Keratinocyte (primary cell): ENCODE data around the gene KRTAP10-7. TPM values are rescaled to one million over a fixed set of nuclear protein-coding genes. Genes with fewer than 3 reads are reported as not detected.
A peak's percentile ranks its signal among the peaks of the same experiment; 100 is the strongest.
"Not testable (repeated sequence)": the region's sequence is repeated elsewhere in the genome, so short reads cannot be mapped to it uniquely, and the experiment has no call there.

Experiments
- DNase-seq: peaks from one replicate; pipeline ENCODE4 v3.0.0-alpha.2; 2011; ENCODE audit warnings: low read depth, missing footprints, low spot score
- FAIRE-seq: peaks from 2 replicates; lab custom pipeline; 2011; peaks lifted over from hg19 to GRCh38; lab: Jason Lieb, UNC
- H2AFZ ChIP-seq: 2 replicates; pipeline ENCODE4 v1.6.0; 2012; ENCODE audit warnings: low read length, control low read depth, inconsistent platforms; ENCODE audit not compliant: control insufficient read depth
- H3K27ac ChIP-seq: 2 replicates; pipeline ENCODE4 v1.5.1; 2011; ENCODE audit warnings: low read length; ENCODE audit not compliant: control insufficient read depth, insufficient read depth
- H3K27me3 ChIP-seq: 3 replicates; pipeline ENCODE4 v1.6.0; 2011; ENCODE audit warnings: low read length; ENCODE audit not compliant: control insufficient read depth, insufficient read depth; ENCODE audit errors: extremely low read depth
- H3K36me3 ChIP-seq, 2 experiments: 2 replicates in 1 of 2; 3 replicates in 1 of 2; pipeline ENCODE4 v1.5.1; 2011; ENCODE audit warnings: low read length in 2 of 2, mild to moderate bottlenecking in 1 of 2; ENCODE audit not compliant: control insufficient read depth in 2 of 2, insufficient read depth in 2 of 2; ENCODE audit errors: extremely low read depth in 1 of 2
- H3K4me1 ChIP-seq: 3 replicates; pipeline ENCODE4 v1.5.1; 2011; ENCODE audit warnings: low read length; ENCODE audit not compliant: control insufficient read depth, insufficient read depth; ENCODE audit errors: extremely low read depth
- H3K4me2 ChIP-seq: 3 replicates; pipeline ENCODE4 v1.6.0; 2011; ENCODE audit warnings: low read depth, low read length; ENCODE audit not compliant: control insufficient read depth, insufficient read depth; ENCODE audit errors: extremely low read depth
- H3K4me3 ChIP-seq, 3 experiments: fragments of 200-600 bp in 1 of 3; sonication (generic) in 1 of 3; 2 replicates in 2 of 3; 3 replicates in 1 of 3; pipeline ENCODE4 v1.5.1; 2011 to 2016; ENCODE audit warnings: low read length in 3 of 3, mild to moderate bottlenecking in 3 of 3, control low read depth in 2 of 3, inconsistent platforms in 1 of 3, low read depth in 1 of 3, mixed read lengths in 1 of 3, mixed run types in 1 of 3, moderate library complexity in 1 of 3; ENCODE audit not compliant: control insufficient read depth in 2 of 3, insufficient read depth in 2 of 3; ENCODE audit errors: extremely low read depth in 1 of 3
- H3K79me2 ChIP-seq: 2 replicates; pipeline ENCODE4 v1.6.0; 2012; ENCODE audit warnings: low read length; ENCODE audit not compliant: control insufficient read depth, insufficient read depth
- H3K9ac ChIP-seq: 3 replicates; pipeline ENCODE4 v1.6.0; 2011; ENCODE audit warnings: low read length; ENCODE audit not compliant: control insufficient read depth, insufficient read depth; ENCODE audit errors: extremely low read depth
- H3K9me1 ChIP-seq: 3 replicates; pipeline ENCODE4 v1.6.0; 2011; ENCODE audit warnings: low read length; ENCODE audit not compliant: control insufficient read depth, insufficient read depth; ENCODE audit errors: extremely low read depth
- H3K9me3 ChIP-seq: 2 replicates; pipeline ENCODE4 v1.5.1; 2012; ENCODE audit warnings: low read depth, low read length; ENCODE audit not compliant: control insufficient read depth
- H4K20me1 ChIP-seq: 3 replicates; pipeline ENCODE4 v1.6.0; 2011; ENCODE audit warnings: low read length; ENCODE audit not compliant: control insufficient read depth, insufficient read depth; ENCODE audit errors: extremely low read depth
- CTCF ChIP-seq, 3 experiments: IDR thresholded peaks in 1 of 3; conservative IDR thresholded peaks in 1 of 3; optimal IDR thresholded peaks in 1 of 3; 2 replicates in 2 of 3; 3 replicates in 1 of 3; pipeline versions ENCODE3 to v1.5.1; 2011; ENCODE audit warnings: low read length in 3 of 3, mild to moderate bottlenecking in 3 of 3, moderate library complexity in 2 of 3, control low read depth in 1 of 3, inconsistent platforms in 1 of 3; ENCODE audit not compliant: insufficient read depth in 2 of 3; ENCODE audit errors: extremely low read depth in 1 of 3
- EZH2 ChIP-seq: IDR thresholded peaks from one replicate; pipeline ENCODE4 v1.6.1; 2012; ENCODE audit warnings: inconsistent platforms, mild to moderate bottlenecking, low read length, moderate library complexity
- dilution Hi-C: fragments of 300-500 bp; cut with MboI; formaldehyde crosslinking; loops from one replicate; pipeline ENCODE4 v1.7.0; 2020; ENCODE audit warnings: low sequenced_read_pairs; ENCODE audit not compliant: extremely low pct_ligation_motif_present
- polyA minus RNA-seq, 3 experiments: library from RNA; depleted of rRNA, polyadenylated mRNA; stranded (reverse); fragments of >200 nt; gene quantifications; 1 replicate in 1 of 3; 2 replicates in 1 of 3; 3 replicates in 1 of 3; pipeline ENCODE4 v1.2.3, GENCODE V29; 2011
- polyA plus RNA-seq, 5 experiments: library from polyadenylated mRNA; depleted of rRNA in 3 of 5; stranded (reverse) in 3 of 5; stranded (forward) in 1 of 5; unstranded in 1 of 5; fragments of >200 nt; gene quantifications; 1 replicate in 1 of 5; 2 replicates in 3 of 5; 3 replicates in 1 of 5; pipeline versions ENCODE4 v1.2.1 to v1.2.3, GENCODE V29; 2011 to 2012; ENCODE audit warnings: missing spikeins in 2 of 5, low read depth in 1 of 5, low replicate concordance in 1 of 5

Gene KRTAP10-7, protein sequence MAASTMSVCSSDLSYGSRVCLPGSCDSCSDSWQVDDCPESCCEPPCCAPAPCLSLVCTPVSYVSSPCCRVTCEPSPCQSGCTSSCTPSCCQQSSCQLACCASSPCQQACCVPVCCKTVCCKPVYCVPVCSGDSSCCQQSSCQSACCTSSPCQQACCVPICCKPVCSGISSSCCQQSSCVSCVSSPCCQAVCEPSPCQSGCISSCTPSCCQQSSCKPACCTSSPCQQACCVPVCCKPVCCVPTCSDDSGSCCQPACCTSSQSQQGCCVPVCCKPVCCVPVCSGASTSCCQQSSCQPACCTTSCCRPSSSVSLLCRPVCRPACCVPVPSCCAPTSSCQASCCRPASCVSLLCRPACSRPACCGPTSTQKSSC
- polyA plus RNA-seq = not detected in 3 replicates
- polyA plus RNA-seq (2011; ENCODE audit: low read depth) = not detected
- polyA plus RNA-seq (2011; cell fraction: cytosol; rRNA removed) = not detected in 2 replicates
- polyA plus RNA-seq (2011; cell fraction: nucleus; rRNA removed) = not detected in 2 replicates
- not detected in 2 replicates for polyA plus RNA-seq (2012; ENCODE audit: low replicate concordance)
- polyA minus RNA-seq = not detected in 3 replicates
- not detected for polyA minus RNA-seq (2011; cell fraction: cytosol; rRNA and poly(A)+ RNA removed)
- not detected in 2 replicates for polyA minus RNA-seq (2011; cell fraction: nucleus; rRNA and poly(A)+ RNA removed)

- FAIRE-seq, H3K27me3 ChIP-seq, H3K4me2 ChIP-seq, H2AFZ ChIP-seq, H4K20me1 ChIP-seq, H3K9me3 ChIP-seq, H3K36me3 ChIP-seq, H3K9me1 ChIP-seq, H3K4me1 ChIP-seq, H3K27ac ChIP-seq, DNase-seq, H3K4me3 ChIP-seq, dilution Hi-C loops, H3K9ac ChIP-seq, H3K79me2 ChIP-seq: not testable (repeated sequence)
These were observed at the start of gene KRTAP10-7 for GRCh38 chr21:44600118-44600978. TSS of gene KRTAP10-7 (plus strand) at chr21:44600597. CDS start at chr21:44600622, 25 bp downstream.

GRCh38 chr21:44550807-44551206 is 49.6 kb upstream of the KRTAP10-7 start:
- TF ChIP-seq EZH2 (no peak), CTCF (optimal IDR thresholded peaks at IDR 0.05 in 1 of 3, IDR thresholded peaks at IDR 0.05 in 1 of 3, conservative IDR thresholded peaks at IDR 0.05 in 1 of 3; ENCODE audit: extremely low read depth in 1 of 3, insufficient read depth in 2 of 3, low read length in 3 of 3) (peak in 1 of 3 experiments; percentile 2)
- no peaks in the 10 kb centered on the region for H3K79me2 ChIP-seq
- no peak overlapping the region for H3K27ac ChIP-seq
- H3K4me1 ChIP-seq = peaks cover 22% of the 10 kb centered on the region
- no peaks in the 10 kb centered on the region for H4K20me1 ChIP-seq
- no peak overlapping the region for H3K9ac ChIP-seq
- DNase-seq = peak; percentile 1
- no peaks in the 10 kb centered on the region for H3K9me3 ChIP-seq
- FAIRE-seq = no peak
- no peaks in the 10 kb centered on the region for H3K9me1 ChIP-seq
- no peak overlapping the region for H3K4me3 ChIP-seq
- no peak overlapping the region for H2AFZ ChIP-seq
- H3K36me3 ChIP-seq = no peaks in the 10 kb centered on the region
- H3K4me2 ChIP-seq = peak overlapping the region; percentile 2
- dilution Hi-C loops = no loop called here
- peaks cover 4% of the 10 kb centered on the region for H3K27me3 ChIP-seq
